GM23248 (cell line): ENCODE results near the gene ZNF212. TPM values are rescaled to one million over a fixed set of nuclear protein-coding genes. Genes with fewer than 3 reads are reported as not detected.

Experiments used
- DNase-seq: peaks from one replicate; pipeline ENCODE4 v3.0.0-alpha.2; 2015
- H2AFZ ChIP-seq: fragments of 200-600 bp; sonication (generic); 2 replicates; pipeline ENCODE4 v1.6.1; 2016; ENCODE audit warnings: antibody characterized with exemption
- H3F3A ChIP-seq: fragments of 200-600 bp; sonication (generic); 2 replicates; pipeline ENCODE4 v1.6.1; 2016; ENCODE audit warnings: mild to moderate bottlenecking, antibody characterized with exemption, mixed run types; ENCODE audit not compliant: insufficient read depth
- H3K27ac ChIP-seq: fragments of 200-600 bp; sonication (generic); 2 replicates; pipeline ENCODE4 v1.5.1; 2016; ENCODE audit warnings: mild to moderate bottlenecking
- H3K27me3 ChIP-seq: fragments of 200-600 bp; sonication (generic); replicated peaks from 2 replicates; pipeline ENCODE4 v1.6.1; 2016; ENCODE audit warnings: mild to moderate bottlenecking; ENCODE audit not compliant: insufficient read depth
- H3K36me3 ChIP-seq: fragments of 200-600 bp; sonication (generic); 2 replicates; pipeline ENCODE4 v1.6.1; 2016; ENCODE audit warnings: low read depth, mild to moderate bottlenecking
- H3K4me1 ChIP-seq: fragments of 200-600 bp; sonication (generic); 2 replicates; pipeline ENCODE4 v1.6.1; 2016; ENCODE audit warnings: mild to moderate bottlenecking; ENCODE audit not compliant: insufficient read depth
- H3K4me2 ChIP-seq: fragments of 200-600 bp; sonication (generic); one replicate; pipeline ENCODE4 v1.6.1; 2016; ENCODE audit warnings: mild to moderate bottlenecking; ENCODE audit not compliant: unreplicated experiment
- H3K4me3 ChIP-seq: fragments of 200-600 bp; sonication (generic); 2 replicates; pipeline ENCODE4 v1.5.1; 2016; ENCODE audit warnings: mild to moderate bottlenecking
- H3K79me2 ChIP-seq: fragments of 200-600 bp; sonication (generic); 2 replicates; pipeline ENCODE4 v1.6.1; 2016; ENCODE audit warnings: mild to moderate bottlenecking; ENCODE audit not compliant: insufficient read depth
- H3K9ac ChIP-seq: fragments of 200-600 bp; sonication (generic); 2 replicates; pipeline ENCODE4 v1.6.1; 2016; ENCODE audit warnings: mild to moderate bottlenecking
- H3K9me2 ChIP-seq: fragments of 200-600 bp; sonication (generic); 2 replicates; pipeline ENCODE4 v1.6.1; 2016; ENCODE audit warnings: mixed run types, mild to moderate bottlenecking, moderate library complexity; ENCODE audit not compliant: insufficient read depth
- H3K9me3 ChIP-seq: fragments of 200-600 bp; sonication (generic); one replicate; pipeline ENCODE4 v1.6.1; 2017; ENCODE audit warnings: low read depth
- H4K20me1 ChIP-seq: fragments of 200-600 bp; sonication (generic); 2 replicates; pipeline ENCODE4 v1.6.0; 2016; ENCODE audit not compliant: insufficient read depth
- EZH2 ChIP-seq: fragments of 200-600 bp; sonication (generic); IDR thresholded peaks from 2 replicates; pipeline ENCODE4 v1.6.1; 2018; ENCODE audit warnings: antibody characterized with exemption, mild to moderate bottlenecking; ENCODE audit not compliant: insufficient read depth, poor library complexity, severe bottlenecking
- EZH2phosphoT487 ChIP-seq: fragments of 200-600 bp; sonication (generic); IDR thresholded peaks from 2 replicates; pipeline ENCODE4 v1.6.1; 2018; ENCODE audit warnings: antibody characterized with exemption, moderate library complexity, mild to moderate bottlenecking, low read depth; ENCODE audit not compliant: insufficient read depth
- WGBS, 2 experiments: methylation state at CpG; one replicate each; pipeline ENCODE4 v1.1.6; 2015 to 2017; ENCODE audit warnings: low lambda C conversion rate in 2 of 2, low coverage in 1 of 2; ENCODE audit errors: missing lambda C conversion rate in 2 of 2; 5-methylcytosine and 5-hydroxymethylcytosine counted together
- in situ Hi-C: fragments of 300-500 bp; cut with MboI; formaldehyde crosslinking; loops from 2 replicates; pipeline ENCODE4 v1.15.0; 2020
- polyA plus RNA-seq: library from polyadenylated mRNA; unstranded; fragments of >200 nt; fragmentation: Nextera tagmentation; extraction: Ambion mirVana; gene quantifications from 2 replicates; pipeline ENCODE4 v1.2.1, GENCODE V29; 2016
- total RNA-seq: library from RNA; depleted of rRNA; stranded (reverse); fragments of >200 nt; shearing (Covaris generic); gene quantifications from 2 replicates; pipeline ENCODE4 v1.2.3, GENCODE V29; 2014

ZNF212 gene
- total and polyA plus RNA-seq, 2 experiments from 2014 or later: 4.1 to 5.3 TPM

DNA sequence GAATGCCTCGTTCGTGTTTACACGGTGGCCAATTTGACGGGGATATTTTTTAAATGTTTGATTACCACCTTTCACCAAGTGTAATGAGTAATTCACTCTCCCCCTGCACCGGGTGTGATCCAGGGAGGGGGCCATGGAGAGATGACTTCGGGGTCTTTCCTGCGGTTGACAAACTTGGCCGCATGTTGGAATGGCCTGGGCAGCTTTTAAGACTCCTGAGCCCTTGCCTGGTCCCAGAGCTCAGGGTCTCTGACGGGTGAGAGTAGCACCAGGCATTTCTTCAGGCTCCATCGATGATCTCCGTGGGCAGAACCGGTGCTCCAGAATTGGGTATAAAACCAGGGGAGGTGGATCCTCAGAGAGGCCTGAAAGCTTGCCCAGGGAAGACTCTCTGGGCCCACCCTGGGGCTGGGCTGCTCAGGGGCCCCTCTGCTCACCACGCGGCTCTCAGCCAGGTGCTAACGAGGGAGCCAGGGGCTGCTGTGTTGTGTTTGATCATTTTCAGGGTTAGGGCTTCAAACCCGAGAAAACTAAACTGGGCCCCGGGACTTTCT, 43.2 kb upstream of the ZNF212 start:
- Histone ChIP-seq H3K4me2 (peak overlapping the region; percentile 95), H2AFZ (peak overlapping the region; percentile 66), H3K4me1 (peaks cover 11% of the 10 kb centered on the region), H3K4me3 (peak overlapping the region; percentile 93), H3K9me2 (no peaks in the 10 kb centered on the region), H3K27ac (peak overlapping the region; percentile 78), H3K9ac (peak overlapping the region; percentile 88), H3F3A (peaks cover 7% of the 10 kb centered on the region; the same call in 1 of the 2 replicates), H3K79me2 (peaks cover 65% of the 10 kb centered on the region), H4K20me1 (no peaks in the 10 kb centered on the region), H3K36me3 (peaks cover 23% of the 10 kb centered on the region), H3K27me3 (no peaks in the 10 kb centered on the region), H3K9me3 (no peaks in the 10 kb centered on the region)
- in situ Hi-C loops: no loop called here
- DNase-seq: peak; percentile 42
- TF ChIP-seq EZH2 (no peak), EZH2phosphoT487 (no peak)
- WGBS, 2 experiments: 1% methylated on average over 17 of the region's 17 CpGs

DNA sequence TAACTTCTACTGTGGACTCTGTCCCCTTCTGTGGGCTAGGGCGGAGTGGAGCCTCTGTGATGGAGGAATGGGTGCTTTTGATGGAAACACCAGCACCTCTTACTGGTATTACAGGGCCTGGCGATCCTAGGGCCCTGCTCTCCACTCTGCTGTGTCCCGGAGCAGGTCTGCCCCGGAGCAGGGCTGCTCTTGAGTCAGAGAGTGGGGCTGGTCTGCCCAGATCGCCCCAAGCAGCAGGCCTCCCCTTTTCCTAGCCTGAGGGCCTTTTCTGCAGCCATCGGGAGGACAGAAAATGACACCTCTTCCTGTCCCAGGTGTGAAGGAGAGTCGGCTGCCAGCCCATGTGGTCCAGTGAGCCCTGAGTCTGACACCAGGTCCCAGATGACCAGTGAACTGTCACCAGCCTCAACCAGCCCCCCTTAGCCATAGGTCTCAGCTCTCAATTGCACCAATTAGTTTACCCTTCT, 42.7 kb upstream of the ZNF212 start:
- H3K9me2 ChIP-seq: no peaks in the 10 kb centered on the region
- TF ChIP-seq EZH2phosphoT487 (no peak), EZH2 (no peak)
- H3K4me2 ChIP-seq: peak overlapping the region; percentile 95
- peaks cover 23% of the 10 kb centered on the region for H3K36me3 ChIP-seq
- peak overlapping the region; percentile 78 for H3K27ac ChIP-seq
- H3K4me3 ChIP-seq: peak overlapping the region; percentile 93
- WGBS, 2 experiments: 1 to 2% methylated on average over 6 to 7 of the region's 7 CpGs
- H3K9me3 ChIP-seq: no peaks in the 10 kb centered on the region
- peaks cover 71% of the 10 kb centered on the region for H3K79me2 ChIP-seq
- peaks cover 11% of the 10 kb centered on the region for H3K4me1 ChIP-seq
- no peaks in the 10 kb centered on the region for H4K20me1 ChIP-seq
- H3K27me3 ChIP-seq: no peaks in the 10 kb centered on the region
- in situ Hi-C loops: no loop called here
- peak overlapping the region; percentile 66; the same call in 1 of the 2 replicates for H2AFZ ChIP-seq
- peak overlapping the region; percentile 88 for H3K9ac ChIP-seq
- peaks cover 7% of the 10 kb centered on the region; the same call in 1 of the 2 replicates for H3F3A ChIP-seq
- peak; percentile 77 for DNase-seq

DNA sequence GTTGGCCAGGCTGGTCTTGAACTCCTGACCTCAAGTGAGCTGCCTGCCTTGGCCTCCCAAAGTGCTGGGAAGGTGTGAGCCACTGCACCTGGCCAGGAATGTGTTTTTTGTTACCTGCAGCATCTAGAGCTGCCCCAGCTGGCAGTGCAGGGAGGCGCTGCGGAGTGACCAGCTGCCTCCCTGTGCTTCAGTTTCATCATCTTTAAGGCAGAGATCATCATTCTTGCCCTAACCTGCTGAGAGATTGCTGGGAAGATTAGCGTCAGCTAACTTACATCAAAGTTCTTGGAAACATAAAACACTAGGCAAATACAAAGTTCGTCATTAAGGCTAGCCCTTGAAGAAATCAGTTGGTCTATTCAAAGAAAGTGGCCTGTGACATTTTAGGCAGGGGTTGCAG, 41.8 kb upstream of the ZNF212 start:
- TF ChIP-seq EZH2 (no peak), EZH2phosphoT487 (no peak)
- Histone ChIP-seq H3K4me2 (peak overlapping the region; percentile 95), H3K4me1 (peaks cover 11% of the 10 kb centered on the region), H3F3A (peaks cover 7% of the 10 kb centered on the region; the same call in 1 of the 2 replicates), H3K9me2 (no peaks in the 10 kb centered on the region), H3K79me2 (peaks cover 80% of the 10 kb centered on the region), H4K20me1 (no peaks in the 10 kb centered on the region), H2AFZ (no peak overlapping the region), H3K9ac (peak overlapping the region; percentile 88; the same call in 1 of the 2 replicates), H3K36me3 (peaks cover 23% of the 10 kb centered on the region), H3K27ac (no peak overlapping the region), H3K27me3 (no peaks in the 10 kb centered on the region), H3K9me3 (no peaks in the 10 kb centered on the region), H3K4me3 (no peak overlapping the region)
- no peak for DNase-seq
- WGBS, 2 experiments: 85 to 87% methylated on average over 4 of the region's 4 CpGs
- in situ Hi-C loops: no loop called here

DNA sequence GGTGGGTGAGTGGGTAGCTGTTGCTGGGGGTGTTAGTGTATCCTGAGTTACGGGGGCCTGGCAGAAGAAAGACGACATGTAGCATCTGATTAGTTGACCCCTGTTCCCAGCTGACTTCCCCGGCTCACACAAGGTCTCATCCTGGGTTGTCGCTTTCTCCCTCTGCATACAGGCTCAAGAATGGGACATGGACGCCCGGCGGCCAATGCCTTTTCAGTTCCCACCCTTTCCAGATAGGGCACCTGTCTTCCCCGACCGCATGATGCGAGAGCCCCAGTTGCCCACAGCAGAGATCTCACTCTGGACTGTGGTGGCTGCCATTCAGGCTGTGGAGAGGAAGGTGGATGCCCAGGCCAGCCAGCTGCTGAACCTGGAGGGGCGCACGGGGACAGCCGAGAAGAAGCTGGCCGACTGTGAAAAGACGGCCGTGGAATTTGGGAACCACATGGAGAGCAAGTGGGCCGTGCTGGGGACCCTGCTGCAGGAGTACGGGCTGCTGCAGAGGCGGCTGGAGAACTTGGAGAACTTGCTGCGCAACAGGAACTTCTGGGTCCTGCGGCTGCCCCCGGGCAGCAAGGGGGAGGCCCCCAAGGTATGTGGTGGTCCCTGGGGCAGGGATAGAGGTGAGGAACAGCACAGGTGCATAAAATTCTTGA, 41.2 kb upstream of the ZNF212 start:
- Histone ChIP-seq H3K4me1 (peaks cover 11% of the 10 kb centered on the region), H2AFZ (no peak overlapping the region), H4K20me1 (no peaks in the 10 kb centered on the region), H3K79me2 (peaks cover 86% of the 10 kb centered on the region), H3K27ac (no peak overlapping the region), H3K9ac (no peak overlapping the region), H3F3A (peaks cover 11% of the 10 kb centered on the region; the same call in 1 of the 2 replicates), H3K9me2 (no peaks in the 10 kb centered on the region), H3K9me3 (no peaks in the 10 kb centered on the region), H3K4me3 (no peak overlapping the region), H3K36me3 (peaks cover 29% of the 10 kb centered on the region), H3K4me2 (no peak overlapping the region), H3K27me3 (no peaks in the 10 kb centered on the region)
- in situ Hi-C loops: no loop called here
- WGBS, 2 experiments: 93 to 95% methylated on average over 20 to 22 of the region's 22 CpGs
- TF ChIP-seq EZH2 (no peak), EZH2phosphoT487 (no peak)
- DNase-seq: no peak
